ENCODE results near the gene SLC46A1.
A peak's percentile ranks its signal among the peaks of the same experiment; 100 is the strongest.

SLC46A1 gene

GRCh38 chr17:28412099-28412498, 6.1 kb upstream of the SLC46A1 start:
- TF ChIP-seq CTCF (conservative IDR thresholded peaks at IDR 0.05): no peak

GRCh38 chr17:28407974-28408306, 1.9 kb upstream of the SLC46A1 start:
- TF ChIP-seq CTCF (conservative IDR thresholded peaks at IDR 0.05): no peak
- no peak overlapping the region for H3K27ac ChIP-seq

More at GRCh38 chr17:28412099-28412498, 6.1 kb upstream of the SLC46A1 start:
- no peak overlapping the region for H3K27ac ChIP-seq

- peak overlapping the region; percentile 93; the same call in 1 of the 2 replicates for H3K27ac ChIP-seq
Observed at GRCh38 chr17:28407130-28407973, 1.3 kb upstream of the SLC46A1 start.

GRCh38 chr17:28406473-28406814, 432 bp upstream of the SLC46A1 start:
- H3K27ac ChIP-seq: peak overlapping the region; percentile 93
- TF ChIP-seq CTCF (conservative IDR thresholded peaks at IDR 0.05): no peak

More at GRCh38 chr17:28407130-28407973, 1.3 kb upstream of the SLC46A1 start:
- TF ChIP-seq CTCF (conservative IDR thresholded peaks at IDR 0.05): no peak

- H3K27ac ChIP-seq: peak overlapping the region; percentile 93
- TF ChIP-seq CTCF (conservative IDR thresholded peaks at IDR 0.05): 0 out of 2 replicates have a peak, but pooled peaks have one; percentile 13
Observed at GRCh38 chr17:28404812-28405570, 1.0 kb downstream of the SLC46A1 start.

GRCh38 chr17:28404461-28404811, 1.6 kb downstream of the SLC46A1 start:
- TF ChIP-seq CTCF (conservative IDR thresholded peaks at IDR 0.05): no peak
- peak overlapping the region; percentile 93; the same call in 1 of the 2 replicates for H3K27ac ChIP-seq

- H3K27ac ChIP-seq: no peak overlapping the region; the same call in 1 of the 2 replicates
- no peak for TF ChIP-seq CTCF (conservative IDR thresholded peaks at IDR 0.05)
Observed at GRCh38 chr17:28404007-28404406, 2.0 kb downstream of the SLC46A1 start.

Measured in VCaP (cell line).